Trophoblast cell (in vitro differentiated cells and primary cell): ENCODE measurements around the gene TMEM198.

ENCODE experiments used
- DNase-seq, 2 donors: peaks; one replicate each; pipeline ENCODE4 v3.0.0-alpha.2; 2016
- H2AFZ ChIP-seq: 2 replicates; pipeline ENCODE4 v1.6.1; 2013; ENCODE audit warnings: low read length, moderate library complexity, mild to moderate bottlenecking; ENCODE audit not compliant: insufficient read depth, poor library complexity
- H2AK5ac ChIP-seq: 2 replicates; pipeline ENCODE4 v1.6.1; 2013; ENCODE audit warnings: mild to moderate bottlenecking, low read length
- H2BK120ac ChIP-seq: 2 replicates; pipeline ENCODE4 v1.6.1; 2013; ENCODE audit warnings: low read length, mild to moderate bottlenecking, moderate library complexity; ENCODE audit not compliant: insufficient read depth, poor library complexity
- H2BK12ac ChIP-seq: 2 replicates; pipeline ENCODE4 v1.6.1; 2013; ENCODE audit warnings: mild to moderate bottlenecking, low read length, moderate library complexity
- H2BK5ac ChIP-seq: 2 replicates; pipeline ENCODE4 v1.6.1; 2013; ENCODE audit warnings: low read length, low read depth, moderate library complexity, mild to moderate bottlenecking; ENCODE audit not compliant: poor library complexity
- H3K14ac ChIP-seq: 2 replicates; pipeline ENCODE4 v1.6.1; 2013; ENCODE audit warnings: mild to moderate bottlenecking, low read length
- H3K18ac ChIP-seq: 2 replicates; pipeline ENCODE4 v1.6.1; 2013; ENCODE audit warnings: mild to moderate bottlenecking, low read length
- H3K23ac ChIP-seq: 2 replicates; pipeline ENCODE4 v1.6.1; 2013; ENCODE audit warnings: low read length
- H3K27ac ChIP-seq: 2 replicates; pipeline ENCODE4 v1.5.1; 2013; ENCODE audit warnings: low read depth, mild to moderate bottlenecking, inconsistent platforms, low read length, moderate library complexity
- H3K27me3 ChIP-seq: 2 replicates; pipeline ENCODE4 v1.6.1; 2013; ENCODE audit warnings: inconsistent platforms, mild to moderate bottlenecking, low read length, moderate library complexity; ENCODE audit not compliant: insufficient read depth
- H3K36me3 ChIP-seq, 2 experiments: 1 replicate in 1 of 2; 2 replicates in 1 of 2; pipeline ENCODE4 v1.6.1; 2013; ENCODE audit warnings: low read length in 2 of 2, mild to moderate bottlenecking in 2 of 2, moderate library complexity in 1 of 2; ENCODE audit not compliant: insufficient read depth in 2 of 2, control insufficient read depth in 1 of 2
- H3K4ac ChIP-seq: 2 replicates; pipeline ENCODE4 v1.6.1; 2013; ENCODE audit warnings: low read depth, mild to moderate bottlenecking, low read length, moderate library complexity
- H3K4me1 ChIP-seq, 2 experiments: 1 replicate in 1 of 2; 2 replicates in 1 of 2; pipeline ENCODE4 v1.6.1; 2013; ENCODE audit warnings: low read length in 2 of 2, mild to moderate bottlenecking in 2 of 2, moderate library complexity in 1 of 2; ENCODE audit not compliant: insufficient read depth in 2 of 2, control insufficient read depth in 1 of 2
- H3K4me2 ChIP-seq: 2 replicates; pipeline ENCODE4 v1.6.1; 2013; ENCODE audit warnings: inconsistent platforms, mild to moderate bottlenecking, low read length, moderate library complexity
- H3K4me3 ChIP-seq: 2 replicates; pipeline ENCODE4 v1.5.1; 2013; ENCODE audit warnings: mild to moderate bottlenecking, low read depth, low read length, inconsistent platforms
- H3K79me1 ChIP-seq: one replicate; pipeline ENCODE4 v1.6.1; 2013; ENCODE audit warnings: low read length
- H3K79me2 ChIP-seq: 2 replicates; pipeline ENCODE4 v1.6.1; 2013; ENCODE audit warnings: low read length, mild to moderate bottlenecking; ENCODE audit not compliant: control insufficient read depth, insufficient read depth, poor library complexity
- H3K9ac ChIP-seq: 2 replicates; pipeline ENCODE4 v1.6.1; 2013; ENCODE audit warnings: mild to moderate bottlenecking, low read length
- H3K9me3 ChIP-seq: 2 replicates; pipeline ENCODE4 v1.6.1; 2013; ENCODE audit warnings: low read depth, mild to moderate bottlenecking, control low read depth, inconsistent platforms, low read length; ENCODE audit not compliant: insufficient read depth
- H4K12ac ChIP-seq: 2 replicates; pipeline ENCODE4 v1.6.1; 2013; ENCODE audit warnings: low read depth, mild to moderate bottlenecking, low read length, moderate library complexity
- H4K8ac ChIP-seq: 2 replicates; pipeline ENCODE4 v1.6.1; 2013; ENCODE audit warnings: low read depth, mild to moderate bottlenecking, low read length, moderate library complexity
- H4K91ac ChIP-seq: one replicate; pipeline ENCODE4 v1.6.1; 2013; ENCODE audit warnings: low read depth, mild to moderate bottlenecking, low read length, moderate library complexity
- WGBS: extraction: QIAGEN DNeasy Blood & Tissue Kit; methylation state at CpG from one replicate; pipeline ENCODE4 v1.1.7; 2013; ENCODE audit warnings: missing lambda C conversion rate; ENCODE audit not compliant: insufficient read length, insufficient coverage; ENCODE audit errors: extremely low coverage; 5-methylcytosine and 5-hydroxymethylcytosine counted together

Gene TMEM198

DNA sequence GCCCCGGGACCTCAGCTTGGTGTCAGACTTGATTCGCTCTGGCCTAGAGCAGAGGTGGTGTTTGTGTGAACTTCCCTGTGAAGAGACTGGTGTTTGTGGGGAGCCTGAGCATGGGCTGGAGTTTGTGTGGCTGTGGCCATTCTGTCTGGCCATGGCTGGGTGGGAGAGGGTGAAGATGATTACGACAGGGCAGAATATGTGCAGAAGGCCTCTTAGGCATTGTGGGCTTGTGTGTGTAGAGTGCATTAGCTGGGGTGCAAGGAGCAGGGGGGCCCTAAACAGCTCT lies 17.0 kb downstream of the TMEM198 start:
- Histone ChIP-seq H3K4me1 (peaks cover 22% of the 10 kb centered on the region in 2 experiments), H2BK12ac (peak overlapping the region; percentile 43), H2AK5ac (peak overlapping the region; percentile 16), H3K27ac (peak overlapping the region; percentile 67), H4K8ac (peak overlapping the region; percentile 3), H3K9ac (no peak overlapping the region), H4K91ac (peak overlapping the region; percentile 16), H3K79me1 (peaks cover 11% of the 10 kb centered on the region), H2BK5ac (peak overlapping the region; percentile 8), H3K9me3 (peaks cover under 1% of the 10 kb centered on the region), H2BK120ac (peak overlapping the region; percentile 12), H3K14ac (peak overlapping the region; percentile 13), H3K4me3 (peak overlapping the region; percentile 1), H3K27me3 (no peaks in the 10 kb centered on the region), H3K4me2 (no peak overlapping the region), H3K79me2 (no peaks in the 10 kb centered on the region), H3K4ac (no peak overlapping the region), H2AFZ (no peak overlapping the region), H3K36me3 (peaks cover 74 to 76% of the 10 kb centered on the region in 2 experiments), H3K23ac (no peak overlapping the region), H4K12ac (no peak overlapping the region), H3K18ac (peak overlapping the region; percentile 40)
- DNase-seq = no peak
- WGBS = no CpG with 5 or more reads among the region's 3 CpGs

DNA sequence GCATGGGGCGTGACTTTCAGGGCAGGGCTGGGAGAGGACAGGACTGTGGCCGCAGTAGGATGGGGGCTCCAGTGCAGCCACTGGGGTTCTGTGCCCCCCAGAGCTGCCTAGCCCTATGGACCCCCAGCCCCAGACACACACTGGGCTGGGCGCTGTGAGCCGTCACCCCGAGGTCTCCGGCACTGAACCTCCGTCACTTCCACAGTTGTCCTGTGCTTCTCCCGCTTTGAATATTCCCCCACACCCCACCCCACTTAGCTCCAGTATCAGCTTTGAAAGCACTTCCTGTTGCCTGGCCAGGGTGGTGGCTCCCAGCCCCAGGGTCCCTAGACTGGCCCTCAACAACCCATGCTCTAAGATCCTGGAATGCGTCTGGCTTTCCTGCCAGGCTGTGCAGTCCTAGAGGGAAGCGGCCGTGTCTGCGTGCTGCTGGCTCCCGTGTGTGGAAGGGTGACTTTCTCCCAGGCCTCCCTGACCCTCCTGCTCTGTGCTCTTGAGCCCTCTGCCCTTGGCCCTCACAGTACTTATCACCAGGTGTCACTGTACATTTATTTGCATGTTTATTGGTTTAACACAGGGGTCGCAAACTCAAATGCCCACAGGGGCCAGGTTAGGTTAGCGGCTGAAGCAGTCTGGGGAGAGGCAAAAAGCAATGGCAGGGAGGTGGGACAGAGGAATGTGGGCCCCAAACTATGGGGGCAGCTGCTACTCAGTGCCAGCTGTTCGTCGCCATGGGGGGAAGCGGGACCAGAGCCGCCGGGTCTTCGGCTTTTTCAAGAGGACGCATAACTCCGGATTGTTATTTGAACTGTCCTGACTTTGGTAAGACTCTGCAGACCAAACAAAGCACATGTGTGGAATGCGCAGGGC lies 17.6 kb downstream of the TMEM198 start:
- no peak overlapping the region for H2AFZ ChIP-seq
- H3K27me3 ChIP-seq = no peaks in the 10 kb centered on the region
- H3K23ac ChIP-seq = no peak overlapping the region
- H3K9me3 ChIP-seq = peaks cover 1% of the 10 kb centered on the region
- H2BK12ac ChIP-seq = peak overlapping the region; percentile 43
- peak overlapping the region; percentile 13 for H3K14ac ChIP-seq
- H3K18ac ChIP-seq = peak overlapping the region; percentile 40
- H2BK5ac ChIP-seq = peak overlapping the region; percentile 8
- H3K9ac ChIP-seq = no peak overlapping the region
- H3K79me2 ChIP-seq = no peaks in the 10 kb centered on the region
- no CpG with 5 or more reads among the region's 24 CpGs for WGBS
- peak overlapping the region; percentile 3 for H4K8ac ChIP-seq
- no peak overlapping the region for H3K4me2 ChIP-seq
- H3K27ac ChIP-seq = peak overlapping the region; percentile 67
- peaks cover 22% of the 10 kb centered on the region in 2 experiments for H3K4me1 ChIP-seq
- H4K91ac ChIP-seq = peak overlapping the region; percentile 16
- H3K36me3 ChIP-seq = peaks cover 71 to 76% of the 10 kb centered on the region in 2 experiments
- H3K79me1 ChIP-seq = peaks cover 11% of the 10 kb centered on the region
- no peak overlapping the region for H3K4ac ChIP-seq
- DNase-seq = no peak
- no peak overlapping the region for H4K12ac ChIP-seq
- H3K4me3 ChIP-seq = peak overlapping the region; percentile 1
- peak overlapping the region; percentile 12 for H2BK120ac ChIP-seq
- H2AK5ac ChIP-seq = peak overlapping the region; percentile 16

DNA sequence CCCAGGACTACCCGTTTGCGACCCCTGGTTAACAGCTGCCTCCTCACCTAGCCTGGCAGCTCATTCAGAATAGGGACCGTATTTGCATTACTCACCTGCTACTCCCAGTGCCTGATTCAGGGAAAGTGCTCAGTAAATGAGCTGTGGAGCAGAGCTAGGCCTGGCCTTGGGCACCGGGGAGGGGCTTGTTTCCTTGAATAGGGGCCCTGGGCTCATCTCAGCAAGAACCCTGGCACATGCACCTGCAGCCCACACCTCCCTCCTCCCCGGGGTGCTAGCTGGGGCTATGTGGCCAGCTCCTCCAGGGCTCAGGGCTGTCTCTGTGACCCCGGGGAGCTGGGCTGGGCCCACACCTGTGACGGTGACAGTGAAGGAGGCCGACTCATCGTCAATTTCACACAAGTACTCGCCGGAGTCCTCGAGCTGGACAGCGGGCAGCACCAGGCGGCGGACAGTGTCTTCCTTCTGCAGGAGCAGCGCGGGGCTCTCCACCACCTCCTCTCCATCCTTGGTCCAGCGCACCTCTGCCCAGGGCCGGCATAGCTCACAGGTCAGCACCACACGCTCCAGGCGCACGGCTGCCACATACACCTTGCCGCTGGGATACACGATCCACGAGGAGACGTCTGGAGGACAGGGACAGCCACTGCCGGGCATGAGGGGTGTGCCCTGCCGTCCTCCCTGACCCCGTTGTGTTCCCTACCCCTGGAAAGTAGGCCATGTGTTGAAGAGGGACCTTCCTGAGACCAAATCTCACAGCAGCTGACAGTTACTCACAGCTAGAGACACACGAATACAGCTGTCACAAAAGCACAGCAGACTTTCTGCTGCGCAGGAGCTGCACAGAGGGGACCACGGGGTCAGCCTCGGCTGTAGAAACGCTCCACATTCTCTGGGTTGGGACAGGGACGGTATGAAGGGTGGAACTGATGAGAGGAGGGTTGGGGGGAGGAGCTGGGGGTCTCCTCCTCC lies 18.5 kb downstream of the TMEM198 start:
- Histone ChIP-seq H3K9ac (no peak overlapping the region), H3K4me3 (no peak overlapping the region), H3K23ac (no peak overlapping the region), H2AFZ (no peak overlapping the region), H2BK5ac (no peak overlapping the region), H3K4ac (no peak overlapping the region), H2BK12ac (no peak overlapping the region), H3K79me2 (no peaks in the 10 kb centered on the region), H3K79me1 (peaks cover 11% of the 10 kb centered on the region), H3K36me3 (peaks cover 72 to 78% of the 10 kb centered on the region in 2 experiments), H3K14ac (no peak overlapping the region), H3K18ac (no peak overlapping the region), H4K8ac (no peak overlapping the region), H4K12ac (no peak overlapping the region), H3K4me1 (peaks cover 22 to 27% of the 10 kb centered on the region in 2 experiments), H2AK5ac (no peak overlapping the region), H2BK120ac (no peak overlapping the region), H3K4me2 (no peak overlapping the region), H3K27me3 (no peaks in the 10 kb centered on the region), H4K91ac (no peak overlapping the region), H3K9me3 (peaks cover 1% of the 10 kb centered on the region), H3K27ac (peak overlapping the region; percentile 67)
- no peak for DNase-seq
- no CpG with 5 or more reads among the region's 35 CpGs for WGBS

DNA sequence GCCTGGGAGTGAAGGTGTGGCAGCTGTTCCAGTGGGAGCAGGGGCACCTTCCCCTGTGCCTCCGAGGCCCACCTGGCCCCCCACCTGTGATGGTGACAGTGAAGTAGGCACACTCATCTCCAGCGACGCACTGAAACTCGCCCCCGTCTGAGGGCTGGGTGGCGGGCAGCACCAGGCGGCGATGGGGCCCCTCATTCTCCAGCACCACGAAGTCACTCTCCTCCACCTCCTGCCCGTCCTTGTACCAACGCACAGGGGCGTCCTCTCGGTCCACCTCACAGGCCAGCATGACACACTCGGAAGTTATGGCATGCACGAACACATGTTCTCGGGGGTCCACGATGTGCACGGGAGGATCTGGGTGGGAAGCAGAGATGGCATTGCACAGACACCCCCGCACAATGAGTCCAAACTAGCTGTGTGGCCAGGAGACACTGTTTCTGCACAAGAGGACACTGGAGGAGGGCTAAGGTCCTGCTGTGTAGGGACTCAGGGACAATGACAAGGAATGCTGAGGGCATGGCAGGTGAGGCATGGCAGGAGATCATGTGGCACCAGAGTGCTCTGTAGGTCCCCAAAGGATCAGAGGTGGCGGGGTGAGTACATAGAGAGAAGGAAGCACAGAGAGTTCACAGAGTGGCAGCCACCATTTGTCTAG lies 19.6 kb downstream of the TMEM198 start:
- H3K79me1 ChIP-seq = peaks cover 13% of the 10 kb centered on the region
- no peak overlapping the region for H2AK5ac ChIP-seq
- no peaks in the 10 kb centered on the region for H3K27me3 ChIP-seq
- no peak overlapping the region for H4K8ac ChIP-seq
- no peak overlapping the region for H2BK120ac ChIP-seq
- H3K23ac ChIP-seq = no peak overlapping the region
- peaks cover 1% of the 10 kb centered on the region for H3K9me3 ChIP-seq
- no peak overlapping the region for H4K12ac ChIP-seq
- no peak overlapping the region for H4K91ac ChIP-seq
- no peak overlapping the region for H2BK5ac ChIP-seq
- peaks cover 70 to 78% of the 10 kb centered on the region in 2 experiments for H3K36me3 ChIP-seq
- H2AFZ ChIP-seq = no peak overlapping the region
- H2BK12ac ChIP-seq = no peak overlapping the region
- no peak for DNase-seq
- no peak overlapping the region for H3K18ac ChIP-seq
- H3K14ac ChIP-seq = no peak overlapping the region
- no CpG with 5 or more reads among the region's 20 CpGs for WGBS
- H3K79me2 ChIP-seq = no peaks in the 10 kb centered on the region
- no peak overlapping the region for H3K4me3 ChIP-seq
- H3K4me1 ChIP-seq = peaks cover 25 to 31% of the 10 kb centered on the region in 2 experiments
- H3K4ac ChIP-seq = no peak overlapping the region
- no peak overlapping the region for H3K4me2 ChIP-seq
- no peak overlapping the region for H3K27ac ChIP-seq
- H3K9ac ChIP-seq = no peak overlapping the region
